NCI-H2081 treated with DMSO at 0.1 percent for 48 hours (cell line): ENCODE results near the gene ARMC9.
"Not testable (repeated sequence)": the region's sequence is repeated elsewhere in the genome, so short reads cannot be mapped to it uniquely, and the experiment has no call there.

Experiments used
- DNase-seq: peaks from one replicate; lab custom pipeline; 2025; lab: John Stamatoyannopoulos, UW

ARMC9 gene

DNA sequence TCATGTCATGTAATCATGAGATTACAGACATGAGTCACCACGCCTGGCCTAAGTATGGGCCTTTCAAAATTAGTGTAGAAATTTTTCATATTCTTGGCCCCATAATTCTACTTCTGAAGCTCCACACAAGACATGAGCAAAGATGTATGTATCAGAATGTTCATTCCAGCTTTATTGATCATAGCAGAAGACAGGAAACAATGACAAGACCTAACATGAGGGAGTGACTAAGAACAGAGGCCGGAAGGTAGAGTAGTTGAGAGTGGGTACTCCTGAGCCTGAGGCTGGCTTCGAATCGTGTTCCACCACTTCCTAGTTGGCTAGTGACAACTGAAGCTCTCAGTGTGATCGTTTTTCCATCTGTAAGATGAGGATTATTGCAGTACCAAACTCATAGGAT lies 89.3 kb downstream of the ARMC9 start:
- no peak for DNase-seq

DNA sequence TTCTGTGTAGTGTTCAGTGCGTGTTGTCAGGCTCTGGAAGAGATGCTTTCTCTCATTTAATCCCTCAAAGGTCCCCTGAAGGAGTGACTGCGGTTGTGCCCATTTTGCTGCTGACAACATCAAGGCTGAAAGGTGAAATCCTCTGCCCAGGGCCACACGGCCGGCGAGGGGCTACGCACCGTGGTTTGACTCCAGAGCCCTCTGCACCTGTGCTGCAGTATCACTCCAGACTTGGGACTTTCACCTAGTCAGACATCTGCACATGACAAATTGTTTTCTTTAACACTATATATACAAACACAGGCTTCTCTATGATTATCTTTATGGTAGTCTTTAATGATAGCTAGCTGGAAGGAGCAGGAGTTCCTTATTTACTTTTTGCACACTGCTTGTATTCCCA lies 90.2 kb downstream of the ARMC9 start:
- no peak for DNase-seq

DNA sequence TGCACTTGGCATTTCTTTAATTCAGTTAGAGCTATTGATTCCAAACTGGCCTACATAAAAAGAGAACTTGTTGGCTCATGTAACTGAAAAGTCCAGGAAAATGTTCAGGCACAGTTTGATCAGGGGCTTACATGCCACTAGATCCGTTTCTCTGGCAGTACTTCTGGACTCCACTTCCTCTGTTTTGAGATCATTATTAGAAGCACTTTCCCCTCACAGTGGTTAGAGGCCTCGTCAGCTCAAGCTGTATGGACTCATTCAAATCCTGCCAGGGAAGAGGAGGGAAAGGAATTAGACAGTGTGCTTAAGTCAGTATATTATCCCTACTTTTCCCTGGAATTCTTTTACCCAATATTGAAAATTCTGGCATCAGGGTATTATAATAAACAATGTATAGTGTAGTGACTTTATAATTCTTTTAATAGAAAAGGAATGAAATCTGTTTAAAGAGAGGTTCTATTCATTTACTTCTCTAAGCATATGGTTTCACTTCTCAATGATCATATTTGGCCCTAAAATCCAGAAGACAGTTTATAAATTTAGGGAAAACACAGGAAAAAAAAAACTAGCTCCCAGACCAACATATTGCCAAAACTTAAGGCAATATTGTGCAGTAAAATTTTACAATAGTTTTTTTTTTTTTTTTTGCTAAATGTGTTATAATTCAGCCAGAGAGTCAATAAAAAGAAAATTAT lies 92.0 kb downstream of the ARMC9 start:
- no peak for DNase-seq

DNA sequence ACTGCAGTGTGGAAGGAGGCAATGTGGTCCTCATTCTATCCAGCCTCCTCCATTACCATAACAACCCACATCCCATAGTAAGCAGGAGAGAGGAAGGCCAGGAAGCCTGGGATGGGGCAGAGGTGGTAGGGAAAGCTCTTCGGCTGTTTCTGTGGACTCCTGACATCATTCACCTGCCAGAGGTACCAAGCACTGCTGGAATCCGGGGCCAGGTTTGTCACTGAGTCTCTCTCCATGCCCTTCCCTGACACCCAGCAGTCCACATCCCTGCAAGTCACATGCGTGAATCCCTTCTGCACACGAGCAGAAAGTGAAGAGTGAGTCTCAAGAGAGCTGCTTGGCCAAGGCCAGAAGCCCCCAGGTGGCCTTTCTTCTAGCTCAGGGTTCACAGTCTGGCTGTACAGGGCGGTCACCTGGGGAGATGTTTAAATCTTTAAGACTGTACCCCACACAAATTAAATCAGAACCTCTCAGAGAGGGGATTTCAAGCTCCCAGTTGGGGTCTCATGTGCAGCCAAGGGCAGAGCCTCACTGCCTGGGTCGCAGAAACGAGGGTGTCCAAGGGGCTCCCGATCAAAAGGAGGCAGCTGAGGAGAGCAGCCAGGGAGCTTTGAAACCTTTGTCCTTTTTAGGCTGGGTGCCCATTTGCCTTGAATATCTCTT lies 94.2 kb downstream of the ARMC9 start:
- DNase-seq = no peak

DNA sequence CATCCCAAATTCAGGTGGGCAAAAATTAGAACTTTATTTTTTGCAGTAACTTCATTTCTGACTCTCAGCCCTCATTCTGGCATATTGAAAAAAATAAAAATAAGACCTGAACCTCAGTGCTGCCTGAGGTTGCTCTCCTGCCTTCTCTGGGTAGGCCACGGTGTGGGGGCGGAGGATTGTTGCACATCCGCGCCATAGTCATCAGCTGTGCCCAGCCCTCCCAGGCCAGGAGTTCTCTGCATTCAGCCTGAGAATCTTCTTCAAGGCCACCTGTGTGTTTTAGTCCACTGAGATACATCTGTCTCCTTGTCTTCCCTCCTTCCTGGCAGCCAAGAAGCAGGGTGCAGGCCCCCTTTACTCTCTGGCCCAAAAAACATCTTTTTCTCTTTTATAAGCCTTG lies 94.7 kb downstream of the ARMC9 start:
- DNase-seq = no peak

DNA sequence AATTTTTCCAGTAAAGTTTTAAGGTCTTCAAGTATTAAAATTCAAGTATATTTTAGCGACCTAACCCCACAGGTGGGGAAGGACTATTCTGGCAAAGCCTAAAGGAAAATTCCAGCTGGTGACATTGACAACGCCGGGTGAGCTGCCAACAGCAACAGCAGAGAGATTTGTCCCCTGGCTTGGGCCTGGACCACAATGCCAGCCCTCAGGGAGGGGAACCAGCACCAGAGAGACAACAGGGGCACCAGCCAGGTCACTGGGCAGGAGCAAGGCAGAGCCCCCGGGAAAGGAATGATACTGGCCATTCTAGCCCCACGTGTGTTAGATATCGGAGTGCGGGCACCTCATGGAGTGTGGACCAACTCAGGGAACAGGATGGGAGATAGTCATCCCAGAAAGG lies 95.7 kb downstream of the ARMC9 start:
- DNase-seq = no peak

DNA sequence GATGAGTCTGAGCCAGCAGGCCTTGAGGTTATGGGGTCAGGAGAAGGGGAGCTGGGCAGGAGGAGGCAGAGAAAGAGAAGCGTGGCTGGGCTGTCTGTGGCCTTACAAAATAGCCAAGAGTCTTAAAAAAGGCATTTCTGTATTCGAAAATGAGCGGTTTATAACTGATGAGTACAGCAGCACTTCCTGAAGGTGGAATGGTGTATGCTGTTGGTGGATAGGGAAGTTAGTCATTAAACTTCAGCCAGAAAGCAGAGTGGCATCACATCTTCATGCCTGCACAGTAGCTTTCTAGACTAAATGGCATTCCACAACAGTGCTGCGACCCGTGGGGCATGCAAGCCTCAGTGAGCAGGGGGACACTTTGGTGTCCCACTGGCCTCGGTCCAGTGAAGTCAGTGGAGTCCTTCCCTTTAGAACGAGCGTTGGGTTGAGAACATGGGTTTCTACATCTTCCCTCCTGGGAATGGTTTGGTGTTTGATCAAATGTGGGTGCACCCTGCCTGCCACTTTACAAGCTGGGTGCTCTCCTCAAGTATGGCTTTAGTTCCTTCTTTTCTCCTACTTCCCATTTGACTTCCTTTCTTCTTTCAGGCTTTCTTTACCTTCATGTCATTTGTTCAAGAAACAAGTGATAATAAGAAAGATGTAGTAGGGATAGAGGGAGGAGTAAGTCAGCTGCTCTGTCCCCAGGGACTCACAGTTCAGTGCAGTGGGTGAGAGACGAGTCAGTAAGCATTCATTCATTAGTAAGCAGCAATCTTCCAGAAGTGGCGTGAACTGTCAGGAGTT lies 96.3 kb downstream of the ARMC9 start:
- DNase-seq = no peak

DNA sequence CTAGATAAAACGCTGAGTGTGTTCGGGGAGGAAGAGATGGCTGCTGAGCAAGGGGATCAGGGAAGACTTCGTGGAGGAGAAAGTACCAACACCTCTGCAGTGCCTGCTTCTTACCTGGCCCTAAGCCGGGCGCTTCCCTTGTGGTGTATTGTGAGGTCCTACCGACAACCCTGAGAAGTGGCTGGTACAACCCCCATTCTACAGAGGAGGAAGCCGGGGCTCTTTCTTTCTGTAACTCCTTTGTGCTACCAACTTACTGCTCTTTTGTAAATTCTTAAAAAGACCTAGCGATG lies 96.9 kb downstream of the ARMC9 start:
- no peak for DNase-seq

DNA sequence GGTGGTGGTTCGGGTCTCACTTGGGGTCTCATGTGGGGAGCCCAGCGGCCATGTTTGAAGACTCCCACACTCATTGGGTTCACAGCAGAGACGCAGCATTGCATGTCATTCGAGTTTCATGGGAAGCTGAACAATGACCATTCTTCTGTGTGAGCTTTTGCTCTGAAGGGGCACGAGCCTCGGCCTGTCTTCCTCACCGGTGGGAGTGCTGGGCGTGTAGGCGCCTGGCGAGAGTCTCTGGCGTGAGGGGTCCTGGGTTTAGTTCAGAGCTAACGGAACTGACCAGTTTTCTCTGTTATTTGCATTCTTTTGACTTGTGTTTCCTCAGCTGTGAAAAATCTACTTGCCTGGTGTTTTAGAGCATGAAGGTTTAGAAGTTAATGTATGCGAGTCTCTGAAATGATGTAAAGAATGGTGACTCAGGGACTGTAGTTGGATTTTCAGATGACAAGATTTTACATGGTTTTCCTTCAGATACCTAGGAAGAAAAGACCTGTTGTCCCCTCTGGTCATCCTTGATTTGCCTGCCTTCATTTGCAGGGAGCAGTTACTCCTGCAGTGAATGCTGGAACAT lies 98.1 kb downstream of the ARMC9 start:
- DNase-seq = no peak

DNA sequence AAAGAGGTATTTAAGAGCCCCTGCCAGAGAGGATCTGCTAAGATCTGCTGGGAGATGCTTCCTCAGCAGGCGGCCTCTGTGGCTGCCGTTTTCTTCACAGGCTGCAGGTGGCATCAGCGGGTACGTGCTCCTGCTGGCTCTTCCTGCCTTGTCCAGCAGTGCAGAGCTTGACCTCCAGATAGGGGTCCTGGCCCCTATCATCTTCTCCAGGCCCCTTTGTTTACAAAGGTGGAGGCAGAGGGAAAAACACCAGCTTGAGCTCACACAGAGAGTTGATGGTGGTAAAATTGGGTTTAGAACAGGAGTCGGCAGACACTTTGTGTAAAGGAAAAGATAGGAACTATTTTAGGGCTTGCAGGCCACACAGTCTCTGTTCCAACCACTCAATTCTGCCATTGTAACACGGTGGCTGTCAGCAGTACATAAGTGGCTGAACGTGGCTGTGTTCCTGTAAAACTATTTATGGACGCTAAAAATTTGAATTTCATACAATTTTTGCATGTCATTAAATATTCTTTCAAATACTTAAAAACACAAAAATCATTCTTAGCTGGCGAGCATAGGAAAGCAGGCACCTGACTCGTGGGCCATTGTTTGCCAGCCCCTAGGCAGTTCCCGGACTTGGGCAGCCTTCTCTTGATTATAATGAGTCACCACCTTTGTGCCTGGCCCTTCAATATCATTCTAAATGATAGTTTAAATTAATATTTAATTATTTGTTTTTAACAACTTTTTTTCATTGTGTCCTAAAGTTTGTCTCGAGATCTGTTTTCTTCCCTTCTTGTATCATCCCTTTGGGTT lies 98.9 kb downstream of the ARMC9 start:
- DNase-seq = no peak

DNA sequence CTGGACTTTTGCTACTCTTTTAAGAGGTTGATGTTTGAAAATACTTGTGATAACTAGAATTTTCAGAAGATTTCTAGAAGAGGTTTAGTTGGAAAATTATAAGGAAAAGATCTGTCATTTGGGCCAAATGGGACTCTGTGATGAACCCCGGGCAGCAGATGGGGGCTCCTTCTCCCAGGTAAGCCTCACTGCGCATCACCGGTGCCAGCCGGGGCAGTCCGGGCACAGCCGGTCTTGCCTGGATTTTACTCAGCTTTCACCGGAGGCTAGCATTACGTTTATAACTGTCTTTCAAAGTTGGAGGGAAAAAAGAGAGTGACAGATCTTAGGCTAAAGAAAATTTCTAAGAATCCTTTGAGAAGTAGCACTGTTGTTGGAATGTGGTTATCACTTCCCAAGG lies 99.7 kb downstream of the ARMC9 start:
- DNase-seq = no peak

DNA sequence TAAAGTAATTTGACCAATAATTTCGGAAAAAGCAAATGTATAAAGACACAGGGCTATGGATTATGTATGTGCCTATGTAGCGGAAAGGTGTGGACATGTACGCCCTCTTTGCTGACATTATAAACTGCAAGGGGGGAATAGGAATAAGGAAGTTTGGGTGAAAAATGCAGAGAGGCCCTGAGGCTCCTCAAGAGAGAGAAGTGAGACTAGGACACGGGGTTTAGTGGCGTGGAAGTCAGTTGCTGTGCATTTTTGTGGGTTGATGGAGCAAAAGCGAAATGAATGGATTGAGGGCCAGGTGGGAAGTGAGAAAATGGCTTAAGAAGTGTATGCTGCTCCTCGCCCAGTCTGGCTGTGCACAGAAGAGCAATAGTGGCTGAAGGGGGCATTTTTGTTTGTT lies 100.8 kb downstream of the ARMC9 start:
- no peak for DNase-seq

DNA sequence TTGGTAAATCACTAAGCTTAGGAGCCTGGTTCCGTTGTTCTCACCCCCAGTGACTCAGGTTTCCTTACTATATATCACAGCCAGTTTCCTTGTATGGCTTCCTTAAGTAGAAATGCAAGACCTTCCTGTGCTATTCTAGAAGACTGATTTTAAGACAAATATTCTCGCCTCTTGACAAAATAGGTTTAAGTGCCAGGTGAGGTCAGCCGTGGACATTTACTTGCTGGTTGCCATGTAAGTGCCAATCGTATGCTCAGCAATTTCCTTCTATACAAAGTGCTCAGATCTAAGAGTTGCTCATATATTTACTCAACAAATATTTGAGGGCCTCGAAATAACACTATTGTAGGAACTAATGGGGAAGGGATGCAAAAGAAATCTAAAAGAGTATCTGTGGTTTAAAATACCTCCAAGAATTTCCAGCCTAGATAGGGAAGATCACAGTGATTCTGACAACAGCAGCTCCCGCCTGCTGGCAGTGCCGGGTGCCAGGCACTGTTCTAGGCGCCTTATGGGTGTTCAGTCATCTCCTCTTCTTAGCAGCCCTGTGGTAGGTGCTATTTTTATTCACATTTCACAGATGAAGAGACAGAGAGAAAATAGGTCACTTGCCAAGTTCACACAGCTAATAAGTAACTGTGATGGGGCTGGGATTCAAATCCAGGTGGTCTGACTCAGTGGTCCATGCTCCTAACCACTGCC lies 101.7 kb downstream of the ARMC9 start:
- no peak for DNase-seq

DNA sequence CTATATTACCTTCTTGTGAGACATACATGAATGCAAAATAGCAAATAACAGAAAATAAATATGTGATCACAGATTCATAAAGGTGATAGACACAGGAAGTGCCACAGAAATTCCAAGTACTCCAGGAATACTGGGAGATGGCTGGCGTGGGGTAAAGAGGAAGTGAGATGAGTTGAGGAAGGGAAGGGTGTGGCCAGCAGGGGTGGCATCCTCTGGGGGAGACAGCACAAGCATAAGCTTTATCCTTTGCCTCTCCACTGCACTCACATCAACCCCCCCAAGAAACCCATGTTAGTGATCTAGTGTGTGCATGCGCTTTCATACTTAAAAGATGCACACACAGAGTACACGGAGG lies 102.3 kb downstream of the ARMC9 start:
- DNase-seq = no peak

DNA sequence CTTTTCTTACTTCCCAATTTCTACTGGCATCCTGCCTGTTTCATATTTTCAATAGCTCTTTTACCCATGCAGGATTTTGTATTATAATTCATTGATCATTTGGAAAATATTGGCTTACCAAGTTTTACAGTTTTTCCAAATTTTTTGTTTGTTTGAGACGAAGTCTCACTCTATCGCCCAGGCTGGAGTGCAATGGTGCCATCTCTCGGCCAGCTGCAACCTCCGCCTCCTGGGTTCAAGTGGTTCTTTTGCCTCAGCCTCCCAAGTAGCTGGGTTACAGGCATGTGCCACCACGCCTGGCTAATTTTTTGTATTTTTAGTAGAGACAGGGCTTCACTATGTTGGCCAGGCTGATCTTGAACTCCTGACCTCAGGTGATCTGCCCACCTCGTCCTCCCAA lies 105.8 kb downstream of the ARMC9 start:
- DNase-seq = not testable (repeated sequence)

DNA sequence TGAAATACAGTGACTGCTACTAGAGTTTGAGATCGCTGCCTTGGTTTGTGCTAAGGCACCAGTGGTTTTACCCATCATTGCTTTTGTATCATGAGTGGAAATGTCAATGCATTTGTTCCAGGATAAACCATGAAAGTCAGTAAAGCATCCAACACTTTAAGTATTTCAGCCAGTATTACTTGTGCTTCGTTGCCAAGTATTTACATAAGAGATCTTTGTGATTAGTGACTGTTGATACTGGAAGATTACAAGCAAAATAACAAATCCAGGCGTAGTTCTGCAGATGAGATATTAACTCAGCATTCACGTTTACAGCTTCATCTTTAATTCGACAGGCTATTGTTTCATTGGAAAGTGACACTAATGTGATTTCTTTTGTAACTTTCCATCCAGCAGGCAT lies 106.8 kb downstream of the ARMC9 start:
- no peak for DNase-seq

DNA sequence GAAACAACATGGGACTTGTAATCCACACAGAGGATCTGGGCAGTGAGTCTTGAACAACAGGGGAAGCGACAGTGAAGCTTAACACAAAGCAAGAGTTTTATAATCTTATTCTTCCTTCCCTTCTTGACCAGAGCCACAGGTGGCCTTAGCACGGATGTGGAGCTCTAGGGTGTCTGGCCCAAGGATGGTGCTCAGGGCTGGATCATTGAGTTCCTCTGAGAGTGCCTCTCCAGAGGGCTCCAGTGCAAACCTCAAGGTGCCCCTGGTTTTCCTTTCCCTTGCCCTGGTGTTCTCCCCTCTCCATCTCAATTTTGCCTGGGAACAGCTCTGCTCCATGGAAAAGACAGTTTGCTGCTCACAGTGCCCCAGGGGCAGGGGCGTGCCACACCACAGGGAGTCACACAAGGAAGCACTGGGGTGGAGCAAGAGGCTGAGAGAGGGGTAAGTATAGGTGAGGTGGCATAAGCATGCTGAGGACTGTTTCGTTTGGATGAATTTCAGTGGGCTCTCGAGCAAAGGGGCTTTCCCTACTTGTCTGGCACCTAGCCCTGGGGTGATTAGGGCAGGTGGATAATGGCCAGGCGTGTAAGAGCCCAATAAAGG lies 108.5 kb downstream of the ARMC9 start:
- no peak for DNase-seq

DNA sequence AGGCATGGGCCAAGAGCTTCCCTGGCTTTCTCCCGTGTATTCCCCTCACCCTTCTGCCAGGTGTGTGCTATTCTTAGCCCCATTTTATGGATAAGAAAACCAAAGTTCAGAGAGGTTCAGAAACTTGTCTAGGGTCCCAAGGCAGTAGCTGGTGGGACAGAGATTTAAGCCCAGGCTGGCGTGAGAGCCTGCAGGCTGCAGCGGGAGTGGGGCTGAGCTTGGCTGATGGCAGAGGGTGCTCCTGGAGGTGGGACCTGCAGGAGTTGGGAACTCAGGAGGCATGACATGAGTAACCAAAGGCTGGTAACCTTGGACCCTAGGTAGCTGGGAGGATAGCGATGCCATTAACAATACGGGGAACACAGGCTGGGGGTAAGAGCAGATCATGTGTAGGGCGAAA lies 109.8 kb downstream of the ARMC9 start:
- no peak for DNase-seq

DNA sequence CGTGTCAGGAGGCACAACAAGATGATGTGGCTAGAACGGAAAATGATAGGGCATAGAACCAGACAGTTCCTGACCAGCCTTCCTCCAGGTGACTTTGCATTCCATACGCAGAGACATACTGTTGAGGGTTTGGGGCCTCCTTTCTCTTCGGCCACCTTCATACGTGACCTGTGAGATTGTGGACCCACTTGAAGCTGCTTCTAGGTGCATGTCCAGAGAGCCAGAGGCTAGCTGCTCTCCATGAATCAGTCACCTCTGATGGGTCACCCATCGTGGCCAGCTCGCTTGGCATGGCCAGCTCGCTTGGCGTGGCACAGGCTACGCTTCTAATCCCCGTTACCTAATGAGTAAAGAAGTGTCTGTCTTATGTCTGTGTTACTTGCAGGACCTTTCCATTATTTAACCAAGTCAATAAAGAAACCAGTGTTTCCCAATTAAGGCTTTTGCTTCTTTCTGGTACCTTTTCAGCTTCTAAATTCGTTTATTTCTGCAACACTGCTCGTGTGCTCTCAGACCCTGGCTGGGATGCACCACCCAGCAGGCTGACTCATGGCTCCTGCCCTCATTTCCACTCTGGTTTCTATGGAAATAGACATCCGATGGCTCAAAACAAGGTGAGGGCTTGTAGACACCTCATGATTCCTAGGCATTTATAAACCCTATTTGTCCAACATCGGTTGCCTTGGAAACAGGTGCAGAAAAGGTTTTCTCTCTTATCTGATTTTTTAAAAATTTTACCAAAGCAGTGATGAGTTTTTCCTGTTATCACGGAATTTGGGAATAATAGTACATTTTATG lies 110.4 kb downstream of the ARMC9 start:
- no peak for DNase-seq

DNA sequence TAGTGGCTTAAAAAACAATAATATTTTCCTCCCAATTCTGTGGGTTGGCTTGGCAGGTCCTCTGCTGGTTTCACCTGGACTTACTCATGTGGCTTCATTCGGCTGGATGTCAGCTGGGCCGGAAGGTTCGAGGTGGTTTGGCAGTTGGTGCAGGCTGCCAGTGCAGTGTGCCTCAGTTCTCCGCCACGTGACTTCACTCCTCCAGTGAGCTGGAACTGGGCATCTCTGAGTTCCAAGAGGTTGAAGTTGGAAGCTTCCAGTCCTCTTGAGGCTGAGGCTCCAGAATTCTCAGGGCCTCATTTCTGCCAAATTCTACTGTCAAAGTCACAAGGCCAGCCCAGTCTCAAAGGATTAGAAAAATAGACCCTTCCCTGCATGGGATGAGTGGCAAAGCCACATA lies 113.6 kb downstream of the ARMC9 start:
- no peak for DNase-seq

DNA sequence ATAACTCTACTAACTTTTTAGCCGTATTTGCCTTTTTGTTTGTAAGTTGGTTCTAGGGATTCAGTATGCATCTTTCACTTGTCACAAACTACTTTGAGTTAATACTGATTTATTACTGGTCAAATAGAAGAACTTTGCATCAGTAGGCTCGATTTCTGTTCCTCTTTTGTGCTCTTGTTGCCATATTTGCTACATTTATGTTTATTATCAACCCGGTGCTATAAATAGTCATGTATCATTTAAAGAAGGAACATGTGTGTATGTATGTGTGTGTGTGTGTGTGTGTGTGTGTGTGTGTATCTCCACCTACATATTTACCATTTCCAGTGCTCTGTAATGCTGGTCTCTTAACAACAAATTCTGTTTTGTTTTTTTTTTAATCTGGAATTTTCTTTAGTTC lies 117.5 kb downstream of the ARMC9 start:
- DNase-seq = no peak
